Measurements from ENCODE around the gene ADCY3. TPM values are rescaled to one million over a fixed set of nuclear protein-coding genes. Genes with fewer than 3 reads are reported as not detected.

Gene ADCY3
- total RNA-seq, result 33.0 and 48.3 TPM in 2 replicates

GRCh38 chr2:24920098-24920808 is at the start of gene ADCY3:
TSS of gene ADCY3 (minus strand) at chr2:24920237. CDS start at chr2:24918987, 1,250 bp downstream.

GRCh38 chr2:24792874-24793760 is 126.9 kb downstream of the ADCY3 start, which contains the start of the genes CENPO and PTRHD1:
TSS of gene CENPO (plus strand) at chr2:24793425. CDS start at chr2:24793920, 495 bp downstream.
TSS of gene PTRHD1 (minus strand) at chr2:24793391. CDS start at chr2:24793377, 14 bp downstream.

Other genes starting within 250 kb of the ADCY3 start
- gene PTRHD1, start 126.8 kb downstream of the ADCY3 start, total RNA-seq, result 34.6 and 36.3 TPM in 2 replicates
- 30.3 and 36.3 TPM in 2 replicates for gene CENPO, start 126.8 kb downstream of the ADCY3 start, total RNA-seq
- gene DNAJC27, start 51.7 kb upstream of the ADCY3 start, total RNA-seq, result 1.0 and 2.9 TPM in 2 replicates
- 0.15 and 0.50 TPM in 2 replicates for gene EFR3B, start 121.8 kb upstream of the ADCY3 start, total RNA-seq
- 3.1 and 4.0 TPM in 2 replicates for gene POMC, start 248.3 kb upstream of the ADCY3 start, total RNA-seq